ENCODE measurements around the gene MACROD1.

- TF ChIP-seq CTCF (IDR thresholded peaks at IDR 0.05; ENCODE audit: insufficient read depth, low read length, poor library complexity, severe bottlenecking) (no peak), EZH2phosphoT487 (conservative IDR thresholded peaks at IDR 0.05; ENCODE audit: low read length) (no peak)
These were observed 26.9 kb downstream of the MACROD1 start for GRCh38 chr11:64139049-64139448.
